ENCODE data around the gene ERMARD.

The ERMARD gene

GRCh38 chr6:169802790-169803189 is 51.4 kb downstream of the ERMARD start:
- no peak for DNase-seq (ENCODE audit: low read depth, low spot score)

DNA sequence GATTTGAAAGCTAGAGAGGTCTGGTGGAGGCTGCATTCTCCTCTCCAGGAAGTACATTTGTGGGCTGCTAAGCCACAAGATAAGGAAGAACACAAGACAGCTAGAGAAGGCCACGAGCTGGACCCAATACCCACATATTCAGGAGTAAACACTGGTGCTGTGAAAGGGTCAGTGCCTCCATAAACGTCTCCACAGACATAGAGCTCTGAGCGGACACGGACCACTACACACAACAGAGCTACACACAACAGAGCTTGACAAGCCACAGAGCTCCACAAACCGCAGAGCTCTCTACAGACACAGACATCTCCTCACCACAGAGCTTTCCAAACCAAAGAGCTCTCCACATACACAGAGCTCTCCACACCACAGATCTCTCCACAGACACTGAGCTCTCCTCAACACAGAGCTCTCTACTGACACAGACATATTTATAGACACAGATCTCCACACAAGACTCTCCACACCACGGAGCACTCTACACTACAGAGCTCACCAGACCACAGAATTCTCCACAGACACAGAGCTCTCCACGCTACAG is 51.9 kb downstream of the ERMARD start:
- DNase-seq (ENCODE audit: low read depth, low spot score), result no peak

DNA sequence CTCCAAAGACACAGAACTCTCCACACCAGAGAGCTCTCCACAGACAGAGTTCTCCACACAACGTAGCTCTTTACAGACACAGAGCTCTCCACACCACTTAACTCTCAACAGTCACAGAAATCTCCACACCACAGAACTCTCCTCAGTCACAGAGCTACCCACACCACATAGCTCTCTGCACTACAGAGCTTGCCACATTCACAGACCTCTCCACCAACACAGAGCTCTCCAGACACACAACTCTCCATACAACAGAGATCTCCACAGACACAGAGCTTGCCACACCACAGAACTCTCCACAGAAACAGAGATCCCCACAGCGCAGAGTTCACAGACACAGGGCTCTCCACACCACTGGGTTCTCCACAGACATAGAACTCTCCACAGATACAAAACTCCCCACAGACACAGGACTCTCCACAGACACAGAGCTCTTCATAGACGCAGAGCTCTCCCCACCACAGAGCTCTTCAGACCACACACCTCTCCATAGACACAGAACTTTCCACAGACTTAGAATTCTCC is 52.5 kb downstream of the ERMARD start:
- no peak for DNase-seq (ENCODE audit: low read depth, low spot score)

DNA sequence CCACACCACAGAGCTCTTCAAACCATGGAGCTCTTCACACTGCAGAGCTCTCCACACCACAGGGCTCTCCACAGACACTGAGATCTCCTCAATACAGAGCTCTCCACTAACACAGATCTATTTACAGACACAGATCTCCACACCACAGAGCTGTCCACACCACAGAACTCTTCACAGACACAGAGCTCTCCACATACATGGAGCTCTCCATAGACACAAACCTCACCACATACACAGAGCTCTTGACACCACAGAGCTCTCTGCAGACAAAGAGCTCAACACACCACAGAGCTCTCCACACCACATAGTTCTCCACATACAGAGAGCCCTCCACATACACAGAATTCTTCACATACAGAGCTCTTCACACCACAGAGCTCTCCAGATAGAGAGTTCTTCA is 53.0 kb downstream of the ERMARD start:
- no peak for DNase-seq (ENCODE audit: low read depth, low spot score)

- DNase-seq (ENCODE audit: low read depth, low spot score), result no peak
Measured at GRCh38 chr6:169805242-169805838, 53.9 kb downstream of the ERMARD start.

DNA sequence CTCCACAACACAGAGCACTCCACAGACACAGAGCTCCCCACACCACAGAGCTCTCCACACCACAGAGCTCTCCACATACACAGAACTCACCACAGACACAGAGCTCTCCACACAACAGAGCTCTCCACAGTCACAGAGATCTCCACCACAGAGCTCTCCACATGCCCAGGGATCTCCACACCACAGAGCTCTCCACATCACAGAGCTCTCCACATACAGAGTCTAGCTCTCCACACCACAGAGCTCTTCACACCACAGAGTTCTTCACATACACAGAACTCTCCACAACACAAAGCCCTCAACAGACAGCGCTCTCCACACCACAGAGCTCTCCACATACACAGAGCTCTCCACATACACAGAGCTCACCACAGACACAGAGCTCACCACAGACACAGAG is 55.3 kb downstream of the ERMARD start:
- DNase-seq (ENCODE audit: low read depth, low spot score), result no peak

DNA sequence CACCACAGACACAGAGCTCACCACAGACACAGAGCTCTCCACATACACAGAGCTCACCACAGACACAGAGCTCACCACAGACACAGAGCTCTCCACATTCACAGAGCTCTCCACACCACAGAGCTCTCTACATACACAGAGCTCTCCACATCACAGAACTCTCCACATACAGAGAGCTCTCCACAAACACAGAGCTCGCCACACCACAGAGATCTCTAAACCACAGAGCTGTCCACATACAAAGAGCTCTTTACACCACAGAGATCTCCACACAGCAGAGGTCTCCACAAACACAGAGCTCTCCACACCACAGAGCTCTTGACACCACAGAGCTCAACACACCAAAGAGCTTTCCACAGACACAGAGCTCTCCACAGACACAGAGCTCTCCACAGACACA is 55.8 kb downstream of the ERMARD start:
- DNase-seq (ENCODE audit: low read depth, low spot score), result no peak

DNA sequence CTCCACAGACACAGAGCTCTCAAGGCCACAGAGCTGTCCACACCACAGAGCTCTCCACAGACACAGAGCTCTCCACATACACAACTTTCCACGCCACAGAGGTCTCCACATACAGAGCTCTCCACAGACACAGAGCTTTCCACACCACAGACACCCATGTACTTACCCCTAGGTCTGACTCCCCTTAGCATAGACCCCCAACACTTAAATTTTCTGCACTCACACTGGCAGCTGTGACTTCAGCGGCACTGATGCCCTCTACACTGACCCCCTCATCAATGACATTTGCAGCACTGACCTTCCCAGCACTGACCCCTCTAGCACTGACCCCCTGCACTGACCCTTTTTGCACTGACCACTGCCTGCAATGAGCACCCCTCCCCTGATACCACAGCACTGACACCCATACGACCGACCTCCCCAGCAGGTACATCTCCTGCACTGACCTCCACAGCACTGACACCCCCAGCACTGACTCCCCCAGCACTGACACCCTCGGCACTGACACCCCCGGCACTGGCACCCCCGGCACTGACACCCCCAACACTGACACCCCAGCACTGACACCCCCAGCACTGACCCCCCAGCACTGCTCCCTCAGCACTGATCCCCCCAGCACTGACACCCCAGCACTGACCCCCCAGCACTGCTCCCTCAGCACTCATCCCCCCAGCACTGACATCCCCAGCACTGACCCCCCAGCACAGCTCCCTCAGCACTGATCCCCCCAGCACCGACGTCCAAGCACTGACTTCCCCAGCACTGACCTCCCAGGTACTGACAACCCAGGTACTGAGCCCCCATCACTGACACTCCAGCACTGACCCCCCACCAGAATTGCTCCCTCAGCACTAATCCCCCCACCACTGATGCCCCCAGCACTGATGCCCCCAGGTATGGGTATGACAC is 56.5 kb downstream of the ERMARD start:
- no peak for DNase-seq (ENCODE audit: low read depth, low spot score)

DNA sequence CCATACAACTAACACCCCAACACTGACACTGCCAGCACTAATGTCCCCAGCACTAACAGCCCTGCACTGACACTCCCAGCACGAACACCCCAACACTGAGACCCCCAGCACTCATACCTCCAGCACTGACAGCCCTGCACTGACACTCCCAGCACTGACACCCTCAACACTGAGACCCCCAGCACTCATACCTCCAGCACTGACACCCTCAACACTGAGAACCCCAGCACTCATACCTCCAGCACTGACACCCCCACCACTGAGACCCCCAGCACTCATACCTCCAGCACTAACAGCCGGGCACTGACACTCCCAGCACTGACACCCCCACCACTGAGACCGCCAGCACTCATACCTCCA is 57.2 kb downstream of the ERMARD start:
- no peak for DNase-seq (ENCODE audit: low read depth, low spot score)

DNA sequence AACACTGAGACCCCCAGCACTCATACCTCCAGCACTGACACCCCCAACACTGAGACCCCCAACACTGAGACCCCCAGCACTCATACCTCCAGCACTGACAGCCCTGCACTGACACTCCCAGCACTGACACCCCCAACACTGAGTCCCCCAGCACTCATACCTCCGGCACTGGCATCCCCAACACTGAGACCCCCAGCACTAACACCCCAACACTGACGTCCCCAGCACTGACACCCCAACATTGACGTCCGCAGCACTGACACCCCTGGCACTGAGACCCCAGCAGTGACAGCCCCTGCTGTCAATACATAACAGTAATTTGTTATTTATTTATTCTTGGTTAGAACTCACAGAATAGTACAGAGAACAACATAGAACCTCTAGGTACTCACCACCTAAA is 58.0 kb downstream of the ERMARD start:
- no peak for DNase-seq (ENCODE audit: low read depth, low spot score)

DNA sequence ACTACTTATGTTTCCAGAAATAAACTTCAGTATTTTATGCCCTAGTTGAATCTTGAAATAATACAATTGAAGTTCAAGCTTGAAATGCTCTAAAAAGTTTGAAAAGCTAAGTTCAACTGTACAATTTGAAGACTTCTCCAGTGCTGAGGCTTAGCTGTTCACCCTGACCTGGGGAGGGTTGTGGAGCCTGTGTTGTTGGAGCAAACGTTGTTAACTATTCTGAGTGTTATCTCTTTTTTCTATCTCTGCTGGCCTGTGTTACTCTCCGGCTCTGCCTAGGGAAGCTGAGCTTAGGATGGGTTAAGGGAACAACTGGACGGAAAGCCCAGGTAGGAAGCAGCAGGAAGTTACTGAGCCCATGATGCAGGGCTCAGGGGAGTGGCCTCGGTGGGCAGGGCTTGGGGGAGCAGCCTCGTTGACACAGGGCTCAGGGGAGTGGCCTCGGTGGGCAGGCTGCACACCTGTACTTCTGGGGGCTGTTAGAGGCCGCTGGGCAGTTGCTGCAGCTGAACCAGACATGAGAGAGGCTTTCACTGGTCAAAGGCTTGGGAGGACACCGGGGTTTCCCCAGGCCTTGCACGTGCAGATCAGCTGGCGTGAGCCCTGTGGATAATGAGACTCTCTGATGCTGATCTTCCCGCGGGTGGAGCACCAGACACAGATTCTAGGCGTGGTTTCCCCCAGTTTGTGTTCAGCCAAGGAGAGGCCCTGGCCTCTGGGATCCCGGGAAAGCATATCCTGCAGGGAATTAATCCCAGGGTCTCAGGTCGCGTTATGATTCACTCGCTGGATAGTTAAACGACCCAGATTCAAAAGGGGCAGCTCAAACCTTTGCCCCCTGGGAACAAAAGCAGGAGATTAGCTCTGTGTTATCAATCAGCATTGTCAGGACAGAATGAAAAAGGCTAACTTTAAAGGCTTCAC is 58.9 kb downstream of the ERMARD start:
- no peak for DNase-seq (ENCODE audit: low read depth, low spot score)

DNA sequence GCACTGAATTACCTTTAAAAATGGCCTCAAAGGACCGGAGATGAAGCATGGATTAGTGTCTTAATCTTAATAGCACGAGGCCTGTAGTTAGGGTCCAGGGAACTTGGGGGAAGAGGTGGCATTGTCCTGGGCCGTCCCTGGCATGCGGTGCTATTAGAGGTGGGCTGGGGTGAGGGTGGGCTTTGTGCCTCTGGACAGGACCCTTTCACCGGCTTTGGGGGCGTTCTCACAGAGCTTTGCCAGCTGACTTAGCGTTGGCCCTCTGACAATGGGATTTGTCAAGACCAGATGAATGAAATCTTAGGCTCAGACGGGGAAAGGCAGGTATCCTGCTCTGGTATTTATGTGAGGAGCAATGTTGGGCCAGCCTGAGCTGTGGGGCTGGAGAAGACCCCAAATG is 59.6 kb downstream of the ERMARD start:
- no peak for DNase-seq (ENCODE audit: low read depth, low spot score)

GRCh38 chr6:169811521-169812256 is 60.3 kb downstream of the ERMARD start:
- DNase-seq (ENCODE audit: low read depth, low spot score), result no peak

GRCh38 chr6:169812257-169812644 is 60.8 kb downstream of the ERMARD start:
- no peak for DNase-seq (ENCODE audit: low read depth, low spot score)

DNA sequence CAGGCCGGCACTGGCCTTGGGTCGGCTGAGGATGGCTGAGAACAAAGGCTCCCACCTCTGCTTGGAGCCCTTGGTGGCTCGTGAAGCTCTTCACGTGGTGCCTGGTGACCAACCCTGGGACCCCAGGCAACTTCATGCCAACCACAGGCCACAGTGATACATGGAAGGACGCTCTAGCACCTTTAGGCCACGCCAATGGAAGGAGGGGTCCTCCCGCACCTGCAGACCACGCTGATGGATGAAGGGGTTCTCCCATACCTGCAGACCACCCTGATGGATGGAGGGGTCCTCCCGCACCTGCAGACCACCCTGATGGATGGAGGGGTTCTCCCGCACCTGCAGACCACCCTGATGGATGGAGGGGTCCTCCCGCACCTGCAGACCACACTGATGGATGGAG is 62.5 kb downstream of the ERMARD start:
- DNase-seq (ENCODE audit: low read depth, low spot score), result no peak

DNA sequence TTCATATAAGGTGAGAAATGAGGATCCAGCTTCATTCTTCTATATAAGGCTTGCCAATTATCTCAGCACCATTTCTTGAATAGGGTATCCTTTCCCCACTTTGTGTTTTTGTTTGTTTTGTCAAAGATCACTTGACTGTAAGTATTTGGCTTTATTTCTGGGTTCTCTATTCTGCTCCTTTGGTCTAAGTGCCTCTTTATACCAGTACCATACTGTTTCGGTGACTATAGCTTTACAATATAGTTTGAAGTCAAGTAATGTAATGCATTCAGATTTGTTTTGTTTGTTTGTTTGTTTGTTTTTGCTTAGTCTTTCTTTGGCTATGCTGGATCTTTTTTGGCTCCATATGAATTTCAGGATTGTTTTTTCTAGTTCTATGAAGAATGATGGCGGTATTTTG is 64.6 kb downstream of the ERMARD start:
- DNase-seq (ENCODE audit: low read depth, low spot score), result no peak

DNA sequence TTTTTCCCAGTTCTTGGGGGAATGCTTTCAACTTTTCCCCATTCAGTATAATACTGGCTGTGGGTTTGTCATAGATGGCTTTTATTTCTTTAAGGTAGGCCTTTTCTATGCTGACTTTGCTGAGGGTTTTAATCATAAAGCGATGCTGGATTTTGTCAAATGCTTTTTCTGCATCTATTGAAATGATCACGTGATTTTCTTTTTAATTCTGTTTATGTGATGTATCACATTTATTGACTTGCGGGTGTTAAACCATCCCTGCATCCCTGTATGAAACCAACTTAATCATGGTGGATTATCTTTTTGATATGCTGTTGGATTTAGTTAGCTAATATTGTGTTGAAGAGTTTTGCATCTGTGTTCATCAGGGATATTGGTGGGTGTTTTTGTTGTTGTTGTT is 65.6 kb downstream of the ERMARD start:
- no peak for DNase-seq (ENCODE audit: low read depth, low spot score)

GRCh38 chr6:169820358-169820757 is 68.9 kb downstream of the ERMARD start:
- DNase-seq (ENCODE audit: low read depth, low spot score), result no peak

- no peak for DNase-seq (ENCODE audit: low read depth, low spot score)
Measured at GRCh38 chr6:169824021-169824420, 72.6 kb downstream of the ERMARD start.

GRCh38 chr6:169824848-169825557 is 73.6 kb downstream of the ERMARD start:
- no peak for DNase-seq (ENCODE audit: low read depth, low spot score)
